ENCODE results near the gene SPATA32.

The SPATA32 gene

GRCh38 chr17:45300060-45300751 lies 38.3 kb upstream of the SPATA32 start:
- Histone ChIP-seq H3K9me3 (no peaks in the 10 kb centered on the region), H3K4me1 (no peaks in the 10 kb centered on the region), H3K36me3 (replicated peaks) (no peaks in the 10 kb centered on the region), H3K27me3 (ENCODE audit: low read depth) (no peaks in the 10 kb centered on the region), H3K4me3 (no peak overlapping the region)
- in situ Hi-C loops (cut with MboI; ENCODE audit: low sequenced_read_pairs) = no loop called here
- DNase-seq (ENCODE audit: low spot score in 2 of 2) = no peak

GRCh38 chr17:45299361-45299760 lies 37.5 kb upstream of the SPATA32 start:
- in situ Hi-C loops (cut with MboI; ENCODE audit: low sequenced_read_pairs) = no loop called here
- no peak for DNase-seq (ENCODE audit: low spot score in 2 of 2)
- no peaks in the 10 kb centered on the region for H3K36me3 ChIP-seq (replicated peaks)
- no peak overlapping the region for H3K4me3 ChIP-seq
- H3K4me1 ChIP-seq = no peaks in the 10 kb centered on the region
- H3K27me3 ChIP-seq (ENCODE audit: low read depth) = no peaks in the 10 kb centered on the region
- no peaks in the 10 kb centered on the region for H3K9me3 ChIP-seq

- DNase-seq (ENCODE audit: low spot score in 2 of 2) = no peak
- in situ Hi-C loops (cut with MboI; ENCODE audit: low sequenced_read_pairs) = no loop called here
- Histone ChIP-seq H3K36me3 (replicated peaks) (no peaks in the 10 kb centered on the region), H3K4me3 (no peak overlapping the region), H3K27me3 (ENCODE audit: low read depth) (no peaks in the 10 kb centered on the region), H3K4me1 (no peaks in the 10 kb centered on the region), H3K9me3 (no peaks in the 10 kb centered on the region)
These were observed 36.8 kb upstream of the SPATA32 start for GRCh38 chr17:45298546-45299285.

GRCh38 chr17:45296833-45297124 lies 34.9 kb upstream of the SPATA32 start:
- in situ Hi-C loops (cut with MboI; ENCODE audit: low sequenced_read_pairs) = no loop called here
- Histone ChIP-seq H3K4me3 (no peak overlapping the region), H3K4me1 (no peaks in the 10 kb centered on the region), H3K27me3 (ENCODE audit: low read depth) (no peaks in the 10 kb centered on the region), H3K36me3 (replicated peaks) (no peaks in the 10 kb centered on the region), H3K9me3 (no peaks in the 10 kb centered on the region)
- no peak for DNase-seq (ENCODE audit: low spot score in 2 of 2)

GRCh38 chr17:45296003-45296832 lies 34.3 kb upstream of the SPATA32 start:
- in situ Hi-C loops (cut with MboI; ENCODE audit: low sequenced_read_pairs) = no loop called here
- Histone ChIP-seq H3K4me1 (no peaks in the 10 kb centered on the region), H3K27me3 (ENCODE audit: low read depth) (no peaks in the 10 kb centered on the region), H3K36me3 (replicated peaks) (no peaks in the 10 kb centered on the region), H3K9me3 (no peaks in the 10 kb centered on the region), H3K4me3 (no peak overlapping the region)
- DNase-seq (ENCODE audit: low spot score in 2 of 2) = no peak

- no peaks in the 10 kb centered on the region for H3K36me3 ChIP-seq (replicated peaks)
- no peak for DNase-seq (ENCODE audit: low spot score in 2 of 2)
- in situ Hi-C loops (cut with MboI; ENCODE audit: low sequenced_read_pairs) = no loop called here
- no peaks in the 10 kb centered on the region for H3K9me3 ChIP-seq
- no peaks in the 10 kb centered on the region for H3K4me1 ChIP-seq
- no peaks in the 10 kb centered on the region for H3K27me3 ChIP-seq (ENCODE audit: low read depth)
- no peak overlapping the region for H3K4me3 ChIP-seq
These were observed 32.6 kb upstream of the SPATA32 start for GRCh38 chr17:45294506-45294905.

GRCh38 chr17:45293413-45294211 lies 31.7 kb upstream of the SPATA32 start:
- H3K4me1 ChIP-seq = no peaks in the 10 kb centered on the region
- in situ Hi-C loops (cut with MboI; ENCODE audit: low sequenced_read_pairs) = no loop called here

GRCh38 chr17:45292696-45293412 lies 31.0 kb upstream of the SPATA32 start:
- Histone ChIP-seq H3K27me3 (ENCODE audit: low read depth) (no peaks in the 10 kb centered on the region), H3K4me3 (no peak overlapping the region), H3K9me3 (no peaks in the 10 kb centered on the region), H3K4me1 (no peaks in the 10 kb centered on the region), H3K36me3 (replicated peaks) (no peaks in the 10 kb centered on the region)
- no peak for DNase-seq (ENCODE audit: low spot score in 2 of 2)
- in situ Hi-C loops (cut with MboI; ENCODE audit: low sequenced_read_pairs) = no loop called here

More at GRCh38 chr17:45293413-45294211, 31.7 kb upstream of the SPATA32 start:
- H3K9me3 ChIP-seq = no peaks in the 10 kb centered on the region
- no peaks in the 10 kb centered on the region for H3K36me3 ChIP-seq (replicated peaks)
- H3K4me3 ChIP-seq = no peak overlapping the region
- no peaks in the 10 kb centered on the region for H3K27me3 ChIP-seq (ENCODE audit: low read depth)
- no peak for DNase-seq (ENCODE audit: low spot score in 2 of 2)

GRCh38 chr17:45291171-45291805 lies 29.4 kb upstream of the SPATA32 start:
- 0 out of 2 replicates have a peak, but pooled peaks cover 3% of the 10 kb centered on the region for H3K36me3 ChIP-seq (replicated peaks)
- no peak for DNase-seq (ENCODE audit: low spot score in 2 of 2)
- H3K4me3 ChIP-seq = no peak overlapping the region
- H3K9me3 ChIP-seq = no peaks in the 10 kb centered on the region
- in situ Hi-C loops (cut with MboI; ENCODE audit: low sequenced_read_pairs) = no loop called here
- no peaks in the 10 kb centered on the region for H3K4me1 ChIP-seq
- no peaks in the 10 kb centered on the region for H3K27me3 ChIP-seq (ENCODE audit: low read depth)

GRCh38 chr17:45290269-45290765 lies 28.4 kb upstream of the SPATA32 start:
- 0 out of 2 replicates have a peak, but pooled peaks cover 6% of the 10 kb centered on the region for H3K36me3 ChIP-seq (replicated peaks)
- in situ Hi-C loops (cut with MboI; ENCODE audit: low sequenced_read_pairs) = no loop called here
- no peaks in the 10 kb centered on the region for H3K4me1 ChIP-seq
- no peak overlapping the region for H3K4me3 ChIP-seq
- no peak for DNase-seq (ENCODE audit: low spot score in 2 of 2)
- no peaks in the 10 kb centered on the region for H3K27me3 ChIP-seq (ENCODE audit: low read depth)
- H3K9me3 ChIP-seq = no peaks in the 10 kb centered on the region

GRCh38 chr17:45289301-45290268 lies 27.7 kb upstream of the SPATA32 start:
- Histone ChIP-seq H3K36me3 (replicated peaks) (0 out of 2 replicates have a peak, but pooled peaks cover 6% of the 10 kb centered on the region), H3K4me3 (no peak overlapping the region), H3K27me3 (ENCODE audit: low read depth) (no peaks in the 10 kb centered on the region), H3K9me3 (no peaks in the 10 kb centered on the region), H3K4me1 (no peaks in the 10 kb centered on the region)
- in situ Hi-C loops (cut with MboI; ENCODE audit: low sequenced_read_pairs) = loop anchor here (5.0 kb wide), 1 partner anchor 48 kb away; no protein-coding TSS in a partner anchor
- no peak for DNase-seq (ENCODE audit: low spot score in 2 of 2)
